Smooth muscle cell (in vitro differentiated cells): ENCODE measurements around the gene PSMF1. TPM values are rescaled to one million over a fixed set of nuclear protein-coding genes. Genes with fewer than 3 reads are reported as not detected.

ENCODE experiments used
- DNase-seq: peaks from one replicate; lab custom pipeline; 2025; ENCODE audit not compliant: unreplicated experiment; lab: John Stamatoyannopoulos, UW
- H2AFZ ChIP-seq: fragments of 200-600 bp; sonication (generic); 2 replicates; pipeline ENCODE4 v1.6.0; 2016; ENCODE audit warnings: antibody characterized with exemption, low read depth, mild to moderate bottlenecking
- H3F3A ChIP-seq: fragments of 200-600 bp; sonication (generic); 2 replicates; pipeline ENCODE4 v1.6.0; 2017; ENCODE audit warnings: antibody characterized with exemption, low read depth
- H3K27ac ChIP-seq: fragments of 200-600 bp; sonication (generic); 2 replicates; pipeline ENCODE4 v1.5.1; 2016; ENCODE audit warnings: low read depth, mild to moderate bottlenecking
- H3K27me3 ChIP-seq: fragments of 200-600 bp; sonication (generic); 2 replicates; pipeline ENCODE4 v1.6.1; 2016; ENCODE audit warnings: low read depth, mild to moderate bottlenecking
- H3K36me3 ChIP-seq: fragments of 200-600 bp; sonication (generic); 2 replicates; pipeline ENCODE4 v1.5.1; 2016; ENCODE audit warnings: low read depth
- H3K4me1 ChIP-seq: fragments of 200-600 bp; sonication (generic); 2 replicates; pipeline ENCODE4 v1.5.1; 2016; ENCODE audit warnings: low read depth
- H3K4me2 ChIP-seq: fragments of 200-600 bp; sonication (generic); 2 replicates; pipeline ENCODE4 v1.6.0; 2016; ENCODE audit warnings: mild to moderate bottlenecking
- H3K4me3 ChIP-seq: fragments of 200-600 bp; sonication (generic); 2 replicates; pipeline ENCODE4 v1.5.1; 2016; ENCODE audit warnings: mild to moderate bottlenecking
- H3K79me2 ChIP-seq: fragments of 200-600 bp; sonication (generic); 2 replicates; pipeline ENCODE4 v1.6.0; 2016; ENCODE audit warnings: low read depth, mild to moderate bottlenecking
- H3K9ac ChIP-seq: fragments of 200-600 bp; sonication (generic); 2 replicates; pipeline ENCODE4 v1.6.0; 2016; ENCODE audit warnings: low read depth
- H3K9me3 ChIP-seq: fragments of 200-600 bp; sonication (generic); replicated peaks from 2 replicates; pipeline ENCODE4 v1.5.1; 2016; ENCODE audit warnings: low read depth
- H4K20me1 ChIP-seq: fragments of 200-600 bp; sonication (generic); 2 replicates; pipeline ENCODE4 v1.6.0; 2016; ENCODE audit warnings: low read depth
- WGBS: methylation state at CpG from one replicate; pipeline ENCODE4 v1.1.7; 2016; ENCODE audit warnings: low lambda C conversion rate; 5-methylcytosine and 5-hydroxymethylcytosine counted together
- polyA plus RNA-seq: library from polyadenylated mRNA; unstranded; fragments of >200 nt; fragmentation: Nextera tagmentation; extraction: Ambion mirVana; gene quantifications from 2 replicates; pipeline ENCODE4 v1.2.1, GENCODE V29; 2016
- total RNA-seq: library from RNA; depleted of rRNA; stranded (reverse); fragments of >200 nt; gene quantifications from 2 replicates; pipeline ENCODE4 v1.2.3, GENCODE V29; 2014
- TF ChIP-seq, protein P1 (sequence below): fragments of 200-600 bp; sonication (generic); IDR thresholded peaks from 2 replicates; pipeline ENCODE4 v1.5.1; 2017; ENCODE audit warnings: borderline replicate concordance, mild to moderate bottlenecking, antibody characterized with exemption; ENCODE audit not compliant: insufficient read depth, poor library complexity, severe bottlenecking

Gene PSMF1
- total and polyA plus RNA-seq, 2 experiments from 2014 or later = 120 to 246 TPM

DNA sequence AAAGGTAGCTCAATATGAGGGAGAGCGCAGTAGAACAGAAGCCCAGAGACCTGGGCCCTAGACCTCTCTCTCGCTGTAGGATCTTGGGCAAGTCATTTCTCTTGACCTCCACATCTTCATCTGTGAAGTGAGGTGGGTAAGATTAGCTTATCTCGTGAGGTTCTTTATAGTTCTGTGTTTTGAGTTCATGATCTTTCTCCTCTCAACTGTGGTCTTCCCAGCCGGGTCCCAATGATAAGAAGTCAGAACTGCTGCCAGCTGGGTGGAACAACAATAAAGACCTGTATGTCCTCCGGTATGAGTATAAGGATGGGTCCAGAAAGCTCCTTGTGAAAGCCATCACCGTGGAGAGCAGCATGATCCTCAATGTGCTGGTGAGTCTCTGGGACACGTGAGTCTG lies 6.9 kb downstream of the PSMF1 start:
- no peak overlapping the region for H3K4me2 ChIP-seq
- peaks cover 40% of the 10 kb centered on the region for H3K79me2 ChIP-seq
- no peaks in the 10 kb centered on the region for H3F3A ChIP-seq
- H2AFZ ChIP-seq = no peak overlapping the region
- H3K4me3 ChIP-seq = no peak overlapping the region
- no peaks in the 10 kb centered on the region for H3K9me3 ChIP-seq
- no peak overlapping the region for H3K27ac ChIP-seq
- H3K36me3 ChIP-seq = peaks cover 8% of the 10 kb centered on the region
- peaks cover 39% of the 10 kb centered on the region for H4K20me1 ChIP-seq
- H3K9ac ChIP-seq = no peak overlapping the region
- no peaks in the 10 kb centered on the region for H3K27me3 ChIP-seq
- TF ChIP-seq, protein P1, sequence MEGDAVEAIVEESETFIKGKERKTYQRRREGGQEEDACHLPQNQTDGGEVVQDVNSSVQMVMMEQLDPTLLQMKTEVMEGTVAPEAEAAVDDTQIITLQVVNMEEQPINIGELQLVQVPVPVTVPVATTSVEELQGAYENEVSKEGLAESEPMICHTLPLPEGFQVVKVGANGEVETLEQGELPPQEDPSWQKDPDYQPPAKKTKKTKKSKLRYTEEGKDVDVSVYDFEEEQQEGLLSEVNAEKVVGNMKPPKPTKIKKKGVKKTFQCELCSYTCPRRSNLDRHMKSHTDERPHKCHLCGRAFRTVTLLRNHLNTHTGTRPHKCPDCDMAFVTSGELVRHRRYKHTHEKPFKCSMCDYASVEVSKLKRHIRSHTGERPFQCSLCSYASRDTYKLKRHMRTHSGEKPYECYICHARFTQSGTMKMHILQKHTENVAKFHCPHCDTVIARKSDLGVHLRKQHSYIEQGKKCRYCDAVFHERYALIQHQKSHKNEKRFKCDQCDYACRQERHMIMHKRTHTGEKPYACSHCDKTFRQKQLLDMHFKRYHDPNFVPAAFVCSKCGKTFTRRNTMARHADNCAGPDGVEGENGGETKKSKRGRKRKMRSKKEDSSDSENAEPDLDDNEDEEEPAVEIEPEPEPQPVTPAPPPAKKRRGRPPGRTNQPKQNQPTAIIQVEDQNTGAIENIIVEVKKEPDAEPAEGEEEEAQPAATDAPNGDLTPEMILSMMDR = no peak
- no peak for DNase-seq
- no peaks in the 10 kb centered on the region for H3K4me1 ChIP-seq
- WGBS = 98% methylated on average over 7 of the region's 7 CpGs

DNA sequence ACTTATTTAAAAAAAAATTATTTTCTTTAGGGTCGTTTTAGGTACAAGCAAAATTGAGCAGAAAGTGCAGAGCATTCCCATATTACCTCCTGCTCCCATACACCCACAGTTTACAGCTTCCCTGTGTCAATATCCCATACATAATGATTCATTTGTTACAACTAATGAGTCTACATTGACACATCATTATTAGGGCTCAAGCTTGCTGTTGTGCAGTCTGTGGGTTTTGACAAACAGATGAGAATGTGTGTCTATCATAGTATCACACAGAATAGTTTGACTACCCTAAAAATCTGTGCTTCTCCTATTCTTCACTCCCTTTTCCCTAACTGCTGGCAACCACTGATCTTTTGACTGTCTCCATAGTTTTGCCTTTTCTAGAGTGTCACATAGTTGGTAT lies 9.4 kb downstream of the PSMF1 start:
- H3K4me2 ChIP-seq = no peak overlapping the region
- WGBS = 91% methylated on average over 1 of the region's 1 CpG
- no peaks in the 10 kb centered on the region for H3K4me1 ChIP-seq
- DNase-seq = no peak
- H3K27ac ChIP-seq = no peak overlapping the region
- H3F3A ChIP-seq = no peaks in the 10 kb centered on the region
- H3K27me3 ChIP-seq = no peaks in the 10 kb centered on the region
- H3K36me3 ChIP-seq = peaks cover 8% of the 10 kb centered on the region
- no peak overlapping the region for H3K4me3 ChIP-seq
- H2AFZ ChIP-seq = no peak overlapping the region
- peaks cover 32% of the 10 kb centered on the region for H3K79me2 ChIP-seq
- no peak overlapping the region for H3K9ac ChIP-seq
- TF ChIP-seq, protein P1 = no peak
- H3K9me3 ChIP-seq = no peaks in the 10 kb centered on the region
- H4K20me1 ChIP-seq = peaks cover 37% of the 10 kb centered on the region

DNA sequence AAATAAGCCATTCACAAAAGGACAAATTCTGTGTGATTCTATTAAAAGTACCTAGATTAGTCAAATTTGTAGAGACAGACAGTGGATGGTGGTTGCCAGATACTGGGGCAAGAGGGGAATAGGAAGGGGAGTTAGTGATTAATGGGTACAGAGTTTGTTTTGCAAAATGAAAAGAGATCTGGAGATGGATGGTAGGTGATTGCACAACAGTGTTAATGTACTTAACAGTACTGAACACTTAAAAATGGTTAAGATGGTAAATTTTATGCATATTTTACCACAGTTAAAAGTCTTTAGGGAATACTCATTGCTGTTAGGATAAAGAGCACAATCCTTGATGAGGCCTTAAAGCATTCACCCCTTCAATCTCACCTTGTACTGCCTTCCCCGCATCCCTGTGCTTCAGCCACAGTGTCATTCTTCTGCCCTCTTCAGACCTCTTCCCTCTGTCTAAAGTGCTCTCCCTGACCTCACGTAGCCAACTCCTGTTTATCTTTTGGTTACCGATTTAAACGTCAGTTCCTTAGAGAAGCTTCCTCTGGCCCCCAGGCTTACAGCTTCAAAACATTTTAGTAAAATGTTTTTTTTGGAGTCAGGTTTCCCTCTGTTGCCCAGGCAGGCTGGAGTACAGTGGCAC lies 11.8 kb downstream of the PSMF1 start:
- Histone ChIP-seq H3K9me3 (no peaks in the 10 kb centered on the region), H3K79me2 (peaks cover 21% of the 10 kb centered on the region), H3K4me3 (no peak overlapping the region), H3F3A (no peaks in the 10 kb centered on the region), H4K20me1 (peaks cover 30% of the 10 kb centered on the region), H3K4me1 (no peaks in the 10 kb centered on the region), H2AFZ (no peak overlapping the region), H3K9ac (no peak overlapping the region), H3K27ac (no peak overlapping the region), H3K27me3 (no peaks in the 10 kb centered on the region), H3K4me2 (no peak overlapping the region), H3K36me3 (peaks cover 8% of the 10 kb centered on the region)
- 81% methylated on average over 4 of the region's 4 CpGs for WGBS
- no peak for DNase-seq
- TF ChIP-seq, protein P1 = no peak

DNA sequence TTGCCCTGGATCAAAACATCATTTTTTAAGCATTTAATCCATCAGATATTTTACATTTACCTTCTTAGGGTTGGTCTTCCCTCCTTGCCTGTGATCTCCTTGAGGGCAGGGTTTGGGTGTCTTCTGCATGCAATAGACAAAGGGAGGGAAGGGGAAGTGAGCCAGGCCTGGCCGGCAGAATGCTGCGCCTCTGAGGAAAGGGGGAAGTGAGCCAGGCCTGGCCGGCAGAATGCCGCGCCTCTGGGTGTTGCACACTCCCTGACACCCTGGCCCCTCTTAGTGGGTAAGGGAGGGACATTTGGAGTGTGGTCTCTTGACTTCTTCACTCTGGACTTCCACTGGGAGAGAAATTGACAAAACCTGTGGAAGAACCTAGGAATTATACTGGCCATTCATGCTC lies 12.4 kb downstream of the PSMF1 start:
- WGBS = 99% methylated on average over 5 of the region's 5 CpGs
- Histone ChIP-seq H3K36me3 (peaks cover 8% of the 10 kb centered on the region), H4K20me1 (peaks cover 25% of the 10 kb centered on the region)

More for the DNA sequence above, 12.4 kb downstream of the PSMF1 start:
- Histone ChIP-seq H3K27me3 (no peaks in the 10 kb centered on the region), H3K9ac (no peak overlapping the region), H3K4me3 (no peak overlapping the region), H3K4me2 (no peak overlapping the region), H3K79me2 (peaks cover 21% of the 10 kb centered on the region), H3K9me3 (no peaks in the 10 kb centered on the region), H3K4me1 (no peaks in the 10 kb centered on the region), H2AFZ (no peak overlapping the region), H3F3A (no peaks in the 10 kb centered on the region), H3K27ac (no peak overlapping the region)
- TF ChIP-seq, protein P1 = no peak
- DNase-seq = no peak
